Fibroblast of skin of left biceps (primary cell): Measurements from ENCODE around the gene ATP2A1.
"Not testable (repeated sequence)": the region's sequence is repeated elsewhere in the genome, so short reads cannot be mapped to it uniquely, and the experiment has no call there.

ENCODE experiments used
- DNase-seq, 2 experiments: peaks; one replicate each; pipeline ENCODE4 v3.0.0-alpha.2; 2013; ENCODE audit warnings: low read depth in 2 of 2

The ATP2A1 gene

GRCh38 chr16:28910086-28911031 lies 32.1 kb downstream of the ATP2A1 start:
- DNase-seq: no peak

GRCh38 chr16:28912558-28912957 lies 34.3 kb downstream of the ATP2A1 start:
- DNase-seq: no peak

GRCh38 chr16:28913946-28914724 lies 35.8 kb downstream of the ATP2A1 start:
- DNase-seq: no peak

GRCh38 chr16:28915181-28915580 lies 36.9 kb downstream of the ATP2A1 start:
- DNase-seq: peak; percentile 23 to 30

GRCh38 chr16:28917095-28917494 lies 38.8 kb downstream of the ATP2A1 start:
- no peak for DNase-seq

GRCh38 chr16:28918698-28919097 lies 40.4 kb downstream of the ATP2A1 start:
- no peak for DNase-seq

- DNase-seq: no peak
Measured at GRCh38 chr16:28923231-28923587, 44.9 kb downstream of the ATP2A1 start.

GRCh38 chr16:28923652-28924398 lies 45.5 kb downstream of the ATP2A1 start:
- DNase-seq: no peak

GRCh38 chr16:28924399-28924761 lies 46.1 kb downstream of the ATP2A1 start:
- no peak for DNase-seq

GRCh38 chr16:28924762-28925385 lies 46.6 kb downstream of the ATP2A1 start, which contains the start of gene RABEP2:
RABEP2 (minus strand) TSS chr16:28925238; CDS start chr16:28925163, 75 bp downstream.
- DNase-seq: peak; percentile 61 to 70

- peak; percentile 40 to 45 for DNase-seq
Measured at GRCh38 chr16:28925386-28926228, 47.3 kb downstream of the ATP2A1 start.

GRCh38 chr16:28926284-28926683 lies 48.0 kb downstream of the ATP2A1 start:
- DNase-seq: not testable (repeated sequence)

- DNase-seq: no peak
Measured at GRCh38 chr16:28927815-28928214, 49.5 kb downstream of the ATP2A1 start.

- no peak for DNase-seq
Measured at GRCh38 chr16:28930203-28930602, 51.9 kb downstream of the ATP2A1 start.

- DNase-seq: no peak
Measured at GRCh38 chr16:28930652-28931051, 52.4 kb downstream of the ATP2A1 start.

GRCh38 chr16:28931801-28932225 lies 53.5 kb downstream of the ATP2A1 start, which contains the start of gene CD19:
CD19 (plus strand) TSS chr16:28931971; CDS start chr16:28932001, 30 bp downstream.
- no peak for DNase-seq

- no peak for DNase-seq
Measured at GRCh38 chr16:28932339-28933141, 54.3 kb downstream of the ATP2A1 start.

- no peak for DNase-seq
Measured at GRCh38 chr16:28933171-28933570, 54.9 kb downstream of the ATP2A1 start.

- no peak for DNase-seq
Measured at GRCh38 chr16:28935346-28935745, 57.1 kb downstream of the ATP2A1 start.
